RCC 7860 (cell line): ENCODE data around the gene PTPN1.
A peak's percentile ranks its signal among the peaks of the same experiment; 100 is the strongest.
"Not testable (repeated sequence)": the region's sequence is repeated elsewhere in the genome, so short reads cannot be mapped to it uniquely, and the experiment has no call there.

Source experiments
- DNase-seq: peaks from one replicate; pipeline ENCODE4 v3.0.0-alpha.2; 2015; ENCODE audit warnings: low spot score
- FAIRE-seq: peaks from 2 replicates; lab custom pipeline; 2012; peaks lifted over from hg19 to GRCh38; lab: Jason Lieb, UNC

Gene PTPN1

GRCh38 chr20:50552979-50553378 is 42.8 kb downstream of the PTPN1 start:
- DNase-seq: no peak
- FAIRE-seq: no peak

GRCh38 chr20:50554694-50555579 is 44.8 kb downstream of the PTPN1 start:
- FAIRE-seq (no peak), DNase-seq (no peak)

- FAIRE-seq: no peak
These were observed 45.5 kb downstream of the PTPN1 start for GRCh38 chr20:50555662-50556061.

GRCh38 chr20:50557549-50558134 is 47.5 kb downstream of the PTPN1 start:
- FAIRE-seq (no peak), DNase-seq (no peak)

More at GRCh38 chr20:50555662-50556061, 45.5 kb downstream of the PTPN1 start:
- DNase-seq: no peak

- peak; percentile 100 for DNase-seq
These were observed 48.3 kb downstream of the PTPN1 start for GRCh38 chr20:50558483-50558925.

GRCh38 chr20:50559149-50559548 is 49.0 kb downstream of the PTPN1 start:
- FAIRE-seq: no peak

More at GRCh38 chr20:50558483-50558925, 48.3 kb downstream of the PTPN1 start:
- peak; percentile 97 for FAIRE-seq

GRCh38 chr20:50559856-50560638 is 49.9 kb downstream of the PTPN1 start:
- FAIRE-seq (no peak), DNase-seq (no peak)

More at GRCh38 chr20:50559149-50559548, 49.0 kb downstream of the PTPN1 start:
- no peak for DNase-seq

GRCh38 chr20:50560867-50561266 is 50.7 kb downstream of the PTPN1 start:
- DNase-seq: no peak
- no peak for FAIRE-seq

- DNase-seq: peak; percentile 96
- peak; percentile 94 for FAIRE-seq
These were observed 51.3 kb downstream of the PTPN1 start for GRCh38 chr20:50561379-50562078.

- no peak for DNase-seq
- FAIRE-seq: no peak
These were observed 52.1 kb downstream of the PTPN1 start for GRCh38 chr20:50562262-50562701.

GRCh38 chr20:50563133-50563944 is 53.2 kb downstream of the PTPN1 start:
- DNase-seq (no peak), FAIRE-seq (no peak)

- FAIRE-seq: no peak
These were observed 55.2 kb downstream of the PTPN1 start for GRCh38 chr20:50565383-50565782.

GRCh38 chr20:50565871-50566270 is 55.7 kb downstream of the PTPN1 start:
- FAIRE-seq: no peak

More at GRCh38 chr20:50565383-50565782, 55.2 kb downstream of the PTPN1 start:
- no peak for DNase-seq

GRCh38 chr20:50567860-50568548 is 57.8 kb downstream of the PTPN1 start:
- DNase-seq: no peak
- FAIRE-seq: no peak

More at GRCh38 chr20:50565871-50566270, 55.7 kb downstream of the PTPN1 start:
- DNase-seq: no peak

GRCh38 chr20:50568549-50568942 is 58.4 kb downstream of the PTPN1 start:
- FAIRE-seq (no peak), DNase-seq (no peak)

- not testable (repeated sequence) for DNase-seq, FAIRE-seq
These were observed 59.3 kb downstream of the PTPN1 start for GRCh38 chr20:50569487-50569863.

GRCh38 chr20:50569864-50570836 is 60.0 kb downstream of the PTPN1 start:
- DNase-seq: peak; percentile 13
- FAIRE-seq: no peak

- FAIRE-seq (no peak), DNase-seq (no peak)
These were observed 61.3 kb downstream of the PTPN1 start for GRCh38 chr20:50571466-50571865.
